Medulla oblongata (tissue), 1 donor: ENCODE data around the gene ALDOC.
"Not testable (repeated sequence)": the region's sequence is repeated elsewhere in the genome, so short reads cannot be mapped to it uniquely, and the experiment has no call there.

Experiments used
- DNase-seq: peaks from one replicate; pipeline ENCODE4 v3.0.0-alpha.2; 2015; ENCODE audit errors: extremely low spot score

ALDOC gene

DNA sequence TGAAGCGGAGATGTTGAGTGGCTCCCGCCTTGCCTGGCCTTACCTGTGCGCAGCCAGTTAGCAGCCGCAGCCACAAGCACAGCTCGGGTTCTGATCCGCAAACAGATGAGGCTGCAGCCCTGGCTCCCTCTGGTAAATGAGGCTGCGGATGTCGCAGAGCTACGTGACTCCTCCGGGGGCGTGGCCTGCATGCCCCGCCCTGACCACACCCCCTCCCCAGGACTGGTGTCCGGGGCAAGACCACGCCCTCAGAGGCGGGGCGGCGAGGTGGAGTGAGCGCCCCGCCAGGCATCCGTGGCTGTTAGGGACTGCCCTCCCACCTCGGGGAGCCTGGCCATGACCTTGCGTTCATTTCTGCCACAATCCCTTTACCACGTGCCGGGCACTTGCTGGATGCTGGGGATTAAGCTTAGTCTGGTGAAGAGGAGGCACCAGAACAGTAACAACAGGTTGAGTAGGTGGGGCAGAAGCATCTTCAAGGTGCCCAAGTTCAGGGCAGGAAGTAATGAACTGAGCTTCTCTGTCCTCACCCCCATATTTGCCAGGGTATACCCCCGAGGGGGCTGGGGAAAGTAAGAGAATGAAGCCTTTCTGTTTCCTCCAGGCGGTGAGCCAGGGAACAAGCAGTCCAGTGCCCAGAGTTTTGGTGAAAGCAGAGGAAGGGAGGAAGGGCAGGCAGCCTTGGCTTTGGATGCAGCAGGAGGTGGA, at the start of gene ALDOC:
Gene ALDOC (minus strand): TSS at position 138 of the 708 bp plus-strand sequence. CDS start 1,363 bp downstream, outside the sequence.
- peak; percentile 99 for DNase-seq

DNA sequence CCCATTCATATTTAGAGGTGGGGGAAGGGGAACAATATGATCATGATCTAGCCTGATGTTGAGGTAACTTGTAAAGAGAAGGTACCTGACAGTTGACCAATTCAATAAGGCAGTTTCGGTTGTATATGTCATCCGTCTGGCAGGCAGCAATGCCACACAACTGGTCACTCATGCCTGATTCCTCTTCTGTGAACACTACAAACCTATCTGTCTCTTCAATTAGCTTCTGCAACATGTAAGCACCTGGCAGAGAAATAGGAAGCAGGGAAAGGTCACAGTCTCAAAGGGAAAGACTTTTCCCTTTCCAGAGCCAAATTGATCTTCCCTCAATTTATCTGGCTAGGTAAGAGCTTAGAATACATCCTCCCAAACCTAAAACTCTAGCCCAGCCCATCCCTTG, 47.5 kb upstream of the ALDOC start:
- DNase-seq, result no peak

DNA sequence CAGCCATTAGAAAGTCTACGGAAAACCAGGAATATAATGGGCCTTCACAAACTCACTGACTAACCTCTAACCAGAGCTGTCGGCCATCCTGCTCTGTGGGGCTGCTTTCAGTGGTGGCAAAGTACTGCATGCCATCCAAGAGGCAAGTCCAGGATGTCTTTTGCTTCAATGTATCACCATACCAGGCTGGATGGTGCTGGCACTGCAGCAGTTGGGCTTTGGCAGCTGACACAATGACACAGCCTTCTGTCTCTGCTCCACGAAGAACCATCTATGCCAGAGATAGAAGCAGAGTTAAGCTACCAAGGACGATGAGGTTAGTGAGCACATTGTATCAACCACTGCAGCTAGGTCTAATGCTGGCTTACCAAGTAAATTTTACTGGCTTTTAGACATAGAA, 47.0 kb upstream of the ALDOC start:
- DNase-seq, result no peak

DNA sequence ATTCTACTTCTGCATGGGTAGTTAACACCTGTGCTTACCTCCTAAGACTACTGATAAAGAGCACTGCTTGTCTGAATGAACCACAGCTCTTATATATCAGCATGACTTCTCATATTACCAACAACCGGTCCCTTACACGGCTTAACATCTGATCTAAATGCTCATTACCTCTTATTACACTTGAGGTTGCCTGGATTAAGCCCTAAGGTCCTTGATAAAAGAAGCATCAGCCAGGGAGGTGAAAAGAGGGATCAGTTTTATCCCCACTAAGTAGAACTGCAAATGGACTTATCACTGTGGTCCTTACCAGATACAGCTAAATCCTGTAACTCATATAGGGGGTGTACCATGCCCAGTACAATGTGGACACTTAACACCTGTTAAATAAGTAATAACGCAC, 45.5 kb upstream of the ALDOC start:
- DNase-seq, result no peak

DNA sequence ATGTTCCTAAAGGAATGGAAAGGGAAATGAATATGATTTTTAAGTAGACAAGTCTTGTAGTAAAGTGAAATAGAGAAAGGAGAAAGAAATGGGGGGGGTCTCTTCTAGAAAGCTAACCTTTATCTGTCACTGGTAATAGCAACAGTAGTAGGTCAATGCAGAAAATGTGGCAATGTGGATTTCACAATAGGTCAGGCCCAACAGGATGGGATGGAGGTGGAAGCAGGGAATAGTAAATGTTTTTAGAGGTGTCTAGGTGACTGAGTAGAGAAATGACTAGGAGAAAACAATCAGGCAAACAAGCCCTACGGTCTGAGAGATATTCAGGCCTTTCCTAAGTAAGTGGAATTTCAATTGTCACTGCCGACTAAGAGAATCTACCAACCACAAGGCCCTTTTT, 43.3 kb upstream of the ALDOC start:
- DNase-seq, result no peak

DNA sequence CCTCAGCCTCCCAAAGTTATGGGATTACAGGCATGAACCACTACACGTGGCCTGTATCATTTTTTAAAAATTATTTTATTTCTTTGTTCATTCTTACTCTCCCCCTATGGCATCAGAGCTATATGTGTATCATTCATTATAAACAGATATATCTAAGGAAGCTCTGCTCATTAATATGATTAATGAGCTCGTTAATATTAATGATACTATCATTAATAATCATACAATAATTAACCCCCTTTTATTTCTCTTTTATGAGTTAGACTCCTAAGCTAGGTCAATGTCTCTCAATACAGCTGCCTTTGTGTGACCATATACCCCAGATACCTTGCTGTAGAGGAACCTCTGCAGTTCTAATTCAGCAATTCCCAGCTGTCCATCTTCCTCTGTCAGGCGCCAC, 41.8 kb upstream of the ALDOC start:
- DNase-seq, result no peak

DNA sequence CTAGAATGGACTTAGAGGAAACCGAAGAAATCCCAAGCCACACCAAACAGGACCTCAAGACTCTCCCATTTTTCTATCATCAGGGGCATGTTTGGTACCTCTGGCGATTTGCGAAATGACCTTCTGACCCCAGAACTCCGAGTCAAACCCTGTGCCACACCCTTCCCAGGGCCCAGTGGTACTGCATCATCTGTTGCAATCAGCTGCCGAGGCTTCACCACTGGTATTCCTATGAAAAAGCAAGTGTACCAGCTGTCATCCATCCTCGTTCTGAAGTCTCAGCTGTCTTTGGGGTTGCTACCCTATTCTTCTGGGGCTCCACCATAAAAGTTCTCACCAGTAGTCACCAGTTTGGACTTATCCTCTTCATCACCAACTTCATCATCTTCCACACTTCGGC, 39.6 kb upstream of the ALDOC start:
- DNase-seq, result no peak

DNA sequence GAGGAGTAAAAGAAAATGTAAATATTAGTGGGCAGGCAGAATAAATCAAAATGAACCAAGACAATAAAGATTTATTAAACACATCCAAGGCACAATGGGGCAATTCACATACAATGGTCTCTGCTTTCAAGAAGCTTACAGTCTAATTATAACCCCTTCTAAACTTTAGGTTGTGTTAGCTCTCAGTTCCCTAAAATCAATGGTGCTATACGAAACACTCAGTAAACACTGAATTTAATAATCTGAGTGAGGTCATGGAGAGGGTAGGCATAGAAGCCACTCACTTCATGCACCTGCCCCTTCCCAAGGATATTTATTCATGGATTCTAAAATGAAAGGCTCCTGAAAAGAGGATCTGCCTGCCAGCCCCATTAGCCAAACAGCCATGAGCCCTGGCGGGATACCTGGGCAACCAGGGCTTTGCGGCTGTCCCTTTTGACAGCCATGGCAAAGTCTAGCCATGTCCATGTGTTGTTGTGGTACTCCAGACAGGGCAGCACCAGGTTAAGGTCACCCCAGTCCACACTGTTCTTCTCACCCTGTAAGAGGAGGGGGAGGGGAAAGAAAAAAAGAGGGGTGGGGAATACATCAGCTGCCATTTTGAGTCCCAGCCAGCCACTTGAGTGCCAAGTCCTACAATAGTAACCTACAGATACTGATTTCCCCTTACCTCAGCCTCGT, 38.7 kb upstream of the ALDOC start:
- DNase-seq, result no peak

DNA sequence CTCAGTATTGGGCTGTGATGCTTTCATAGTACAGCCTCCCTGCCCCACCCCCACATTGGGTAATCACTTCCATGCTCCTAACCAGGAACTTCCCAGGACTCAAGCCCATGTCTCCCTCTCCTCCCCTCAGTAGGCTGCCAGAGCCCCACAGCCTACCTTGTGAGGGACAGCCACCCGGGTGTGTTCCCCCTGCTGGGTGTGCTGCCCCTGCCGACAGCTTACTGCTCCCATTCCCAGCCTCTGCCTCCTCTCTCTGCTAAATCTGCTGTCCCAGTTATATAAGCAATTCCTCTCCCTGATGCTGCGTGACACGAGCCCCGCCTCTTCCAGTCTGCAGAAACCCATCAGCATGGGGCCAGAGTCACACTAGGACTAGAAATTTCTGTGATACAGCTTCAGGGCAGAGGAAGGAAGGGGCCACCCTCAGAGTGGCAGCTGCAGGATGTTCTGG, 37.3 kb upstream of the ALDOC start, which contains the start of gene RSKR:
Gene RSKR (minus strand): TSS at position 255 of the 451 bp plus-strand sequence. CDS start 24 bp downstream, at position 231.
- no peak for DNase-seq

DNA sequence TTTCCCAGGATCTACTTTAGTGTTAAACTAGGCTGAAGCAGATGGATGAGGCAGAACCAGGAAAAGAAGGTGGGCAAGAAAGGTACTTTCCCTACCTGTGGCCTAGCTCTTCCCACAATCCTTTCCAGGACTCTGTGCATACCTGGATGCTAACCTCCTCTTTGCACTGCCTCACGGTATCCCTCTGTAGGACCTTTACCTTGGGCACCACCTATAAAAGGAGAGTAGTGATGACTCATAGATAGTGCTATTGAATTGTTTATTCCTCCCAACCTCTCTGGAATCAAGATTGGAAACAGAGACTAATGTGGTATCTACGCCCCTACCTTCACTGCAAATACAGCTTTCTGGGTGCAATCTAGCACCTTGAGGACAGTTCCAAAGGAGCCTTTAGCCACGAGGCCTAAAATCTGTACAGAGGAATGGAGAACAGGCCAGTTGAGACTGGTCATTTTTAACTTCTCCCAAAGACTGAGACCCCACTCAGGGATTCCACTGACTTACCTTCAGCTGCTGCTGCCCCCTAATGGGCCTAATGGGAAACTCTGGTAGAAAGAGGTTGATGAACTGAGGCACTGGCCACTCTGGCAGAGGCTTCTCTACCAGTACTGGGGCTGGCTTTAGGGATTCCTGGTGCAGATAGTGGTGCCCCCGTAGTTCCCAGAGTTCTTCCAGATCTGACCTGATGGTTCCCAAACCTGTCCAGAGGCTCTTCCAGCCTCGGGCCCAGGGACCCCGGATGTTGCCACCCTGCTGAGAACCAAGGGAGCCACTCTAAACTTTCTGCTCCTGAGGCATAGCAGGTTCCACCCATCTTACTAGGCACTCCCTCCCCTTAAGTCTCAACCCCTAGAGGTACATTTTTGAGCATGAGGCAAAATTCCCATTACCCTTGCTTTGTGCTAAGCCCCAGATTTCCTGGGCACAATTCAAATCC, 36.5 kb upstream of the ALDOC start:
- DNase-seq, result peak; percentile 62

DNA sequence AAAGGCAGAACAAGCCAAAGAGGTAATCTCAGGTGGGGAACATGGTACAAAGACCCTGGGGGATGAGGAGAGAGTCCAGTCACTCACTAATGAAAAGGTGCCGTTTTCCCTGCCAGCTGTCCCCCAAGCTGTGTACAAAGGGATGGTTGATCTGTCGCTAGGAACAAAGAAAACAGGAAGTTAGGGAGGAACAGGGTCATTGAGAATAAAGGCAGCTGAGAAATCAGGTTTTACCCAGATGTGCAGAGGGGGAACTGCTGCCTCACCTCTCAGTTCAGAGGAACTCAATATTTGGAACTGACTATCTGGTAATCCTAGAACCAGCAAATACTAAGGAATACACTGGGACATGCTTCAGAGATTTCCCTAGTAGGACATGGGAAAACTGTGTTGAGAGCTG, 35.8 kb upstream of the ALDOC start:
- no peak for DNase-seq

DNA sequence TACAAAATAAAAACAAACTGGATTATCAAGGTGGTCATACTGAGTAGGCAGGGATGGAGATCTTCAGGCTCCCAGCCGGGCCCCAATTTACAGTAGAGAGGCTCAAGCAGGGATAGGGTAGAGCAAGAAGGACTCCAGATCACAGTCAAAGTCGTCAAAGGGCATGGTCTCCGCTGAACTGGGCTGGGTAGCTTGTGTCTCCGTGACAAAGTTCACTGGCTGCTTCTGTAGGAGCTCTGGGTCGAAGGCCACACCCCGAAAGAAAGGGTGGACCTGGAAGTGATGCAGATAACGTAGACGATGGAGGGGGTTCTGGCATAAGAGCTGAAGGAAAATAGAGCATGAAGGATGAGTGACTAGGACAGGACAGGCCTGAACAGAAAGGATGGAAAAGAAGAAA, 33.7 kb upstream of the ALDOC start:
- DNase-seq, result no peak

DNA sequence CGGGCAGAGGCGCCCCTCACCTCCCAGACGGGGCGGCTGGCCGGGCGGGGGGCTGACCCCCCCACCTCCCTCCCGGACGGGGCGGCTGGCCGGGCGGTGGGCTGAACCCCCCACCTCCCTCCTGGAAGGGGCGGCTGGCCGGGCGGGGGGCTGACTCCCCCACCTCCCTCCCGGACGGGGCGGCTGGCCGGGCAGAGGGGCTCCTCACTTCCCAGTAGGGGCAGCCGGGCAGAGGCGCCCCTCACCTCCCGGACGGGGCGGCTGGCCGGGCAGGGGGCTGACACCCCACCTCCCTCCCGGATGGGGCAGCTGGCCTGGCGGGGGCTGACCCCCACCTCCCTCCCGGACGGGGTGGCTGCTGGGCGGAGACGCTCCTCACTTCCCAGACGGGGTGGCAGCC, 27.3 kb upstream of the ALDOC start:
- DNase-seq, result not testable (repeated sequence)

DNA sequence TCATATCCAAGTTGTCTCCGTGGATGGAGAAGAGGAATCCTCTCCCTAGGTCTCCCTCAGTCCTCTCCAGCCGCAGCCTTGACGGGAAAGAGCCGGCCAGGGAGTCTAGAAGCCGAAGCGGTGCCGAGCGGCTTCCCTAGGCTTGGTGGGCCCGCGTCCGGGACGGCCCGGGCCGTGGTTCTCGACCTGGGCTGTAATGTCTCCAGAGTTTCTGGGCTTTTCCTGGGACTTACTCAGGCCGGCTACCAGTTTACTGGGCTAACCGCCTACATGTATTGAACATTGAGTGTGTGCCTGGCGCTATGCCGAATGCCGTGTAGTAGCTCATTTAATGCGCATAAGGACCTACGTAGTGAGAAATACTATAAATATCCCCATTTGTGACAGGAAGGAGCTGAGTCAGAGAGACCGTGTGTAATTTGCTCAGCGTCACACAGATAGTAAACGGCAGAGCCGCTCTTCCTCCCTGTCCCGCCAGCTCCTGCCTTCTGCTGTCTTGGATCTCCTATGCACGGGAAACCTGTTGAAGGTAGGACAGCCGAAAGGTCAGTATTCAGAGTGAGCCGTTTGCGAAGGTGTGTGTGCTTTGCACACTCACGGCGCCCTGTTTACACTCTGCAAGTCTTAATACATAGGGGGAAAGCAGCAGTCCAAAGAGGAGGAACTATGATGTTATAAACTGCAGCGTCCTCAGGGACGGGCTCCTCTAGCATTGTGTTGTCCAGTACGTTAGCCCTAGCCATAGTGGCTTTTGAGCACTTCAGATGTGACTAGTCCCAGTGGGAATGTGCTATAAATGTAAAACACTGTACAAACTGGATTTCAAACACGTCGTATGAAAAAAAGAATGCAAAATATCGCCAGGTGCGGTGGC, 22.9 kb upstream of the ALDOC start:
- DNase-seq, result peak; percentile 45

DNA sequence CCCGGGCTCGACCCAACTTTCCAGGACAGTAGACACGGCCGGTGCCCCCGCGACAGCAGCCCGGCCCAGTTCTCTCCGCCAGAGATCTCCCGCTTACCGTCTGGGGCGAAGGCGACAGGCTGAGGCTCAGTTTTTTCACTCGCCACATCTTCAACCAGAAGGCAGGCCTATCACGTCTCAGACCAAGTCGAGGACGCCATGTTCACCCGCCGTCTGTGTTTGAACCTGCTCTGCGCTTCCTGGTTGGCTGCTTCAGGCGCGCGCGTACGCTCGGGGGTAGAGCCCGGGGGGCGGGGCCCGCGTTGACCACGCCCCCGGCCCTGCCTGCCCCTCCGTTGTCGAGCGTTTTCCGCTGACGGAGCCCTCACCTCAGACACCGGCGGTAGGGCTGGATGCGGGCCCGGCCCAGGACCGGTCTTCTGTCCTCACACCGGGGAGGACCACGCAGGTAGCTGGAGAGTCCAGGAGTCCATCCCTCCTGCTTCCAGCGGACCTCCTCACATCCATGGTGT, 22.2 kb upstream of the ALDOC start, which contains the start of gene SPAG5:
Gene SPAG5 (minus strand): TSS at position 227 of the 512 bp plus-strand sequence. CDS start 79 bp downstream, at position 148.
- DNase-seq, result peak; percentile 93

DNA sequence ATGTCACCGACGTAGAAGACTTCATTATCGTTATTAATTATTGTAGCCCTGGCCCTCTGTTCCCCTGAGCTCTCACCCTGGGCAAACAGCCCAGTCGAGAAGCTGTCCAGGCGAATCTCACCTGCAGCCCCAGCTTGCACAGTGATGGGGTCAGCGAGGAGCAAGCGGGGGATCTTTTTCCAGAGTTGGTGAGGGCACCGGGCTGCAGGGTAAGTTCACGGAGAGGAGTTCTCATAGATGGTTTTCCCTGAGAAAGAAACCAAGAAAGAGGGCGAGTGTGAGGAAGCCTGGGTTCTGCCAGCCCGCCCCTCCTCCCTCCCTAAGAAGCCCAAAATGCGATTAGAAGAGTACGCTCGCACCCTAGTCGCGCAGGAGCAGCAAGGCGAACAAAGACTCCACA, 21.7 kb upstream of the ALDOC start:
- no peak for DNase-seq

DNA sequence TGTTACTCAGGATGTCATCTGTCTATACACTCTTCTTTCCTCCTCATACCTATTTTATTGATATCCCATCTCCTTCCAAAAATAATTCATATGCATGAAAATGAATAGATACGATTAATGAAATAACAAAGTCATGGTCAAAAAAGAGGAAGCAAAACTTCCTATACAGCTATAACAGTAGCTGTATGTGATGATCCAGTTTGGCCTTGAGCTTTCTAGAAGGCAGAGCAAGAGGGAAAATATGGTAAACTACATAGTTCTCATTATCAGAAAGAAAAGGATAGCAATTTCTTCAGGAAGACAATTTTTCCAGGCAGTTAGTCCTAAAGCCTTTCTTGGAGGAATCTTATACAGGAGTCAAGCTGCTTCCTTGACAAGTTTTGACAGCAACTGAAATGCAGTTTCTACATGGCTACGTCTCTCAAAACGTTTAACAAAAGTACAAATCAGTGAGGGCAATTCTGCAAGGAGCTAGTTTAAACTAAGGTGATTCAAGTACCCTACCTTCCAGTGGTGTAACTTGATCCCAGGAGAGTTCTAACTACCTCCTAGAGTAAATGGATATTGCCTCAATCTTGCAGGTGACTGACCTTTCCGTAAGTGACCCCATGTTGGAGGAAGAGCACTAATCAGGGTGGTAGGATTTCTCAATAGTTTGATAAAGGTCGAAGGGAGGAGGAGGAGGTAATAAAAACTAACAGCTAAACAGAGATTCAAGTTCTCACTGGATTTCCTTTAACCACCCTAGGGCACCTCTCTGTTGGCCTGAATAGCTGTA, 21.1 kb upstream of the ALDOC start:
- no peak for DNase-seq

DNA sequence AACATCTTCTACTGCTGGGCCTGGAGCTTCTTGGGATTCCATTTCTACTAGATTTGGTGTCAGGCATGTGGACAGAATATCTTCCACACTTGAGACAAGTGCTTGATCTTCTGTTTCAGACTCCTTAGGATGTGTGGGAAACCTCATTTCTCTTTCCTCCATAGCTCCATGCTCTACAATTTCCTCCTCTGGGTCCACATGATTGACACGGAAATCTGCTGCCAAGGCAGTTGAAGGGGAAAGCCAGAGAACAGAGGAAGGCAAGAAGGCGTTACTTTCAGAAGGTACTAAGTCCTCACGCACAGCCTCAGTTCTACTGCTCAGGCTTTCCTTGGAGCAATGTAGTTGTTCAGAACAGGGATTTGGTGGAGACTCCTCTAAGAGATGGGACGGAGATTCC, 15.6 kb upstream of the ALDOC start:
- no peak for DNase-seq

DNA sequence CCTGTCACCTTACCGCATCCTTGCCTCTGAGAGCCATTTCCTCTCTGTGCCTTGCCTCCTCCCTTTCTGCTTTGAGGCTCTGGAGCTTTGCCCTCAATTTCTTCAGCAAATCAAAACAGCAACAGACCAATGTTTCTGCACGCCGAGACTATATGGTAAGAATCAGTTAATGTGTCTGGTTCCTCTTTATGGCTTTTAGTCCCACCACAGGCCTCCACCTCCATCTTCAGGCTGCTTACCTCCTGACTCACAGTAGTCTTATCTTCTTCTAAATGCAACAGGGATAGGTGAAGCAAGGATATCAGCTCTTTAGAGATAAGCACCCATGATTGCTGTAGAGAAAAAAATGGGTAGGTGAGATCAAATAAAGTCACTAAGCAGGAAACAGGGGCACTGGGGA, 9.2 kb upstream of the ALDOC start:
- no peak for DNase-seq

DNA sequence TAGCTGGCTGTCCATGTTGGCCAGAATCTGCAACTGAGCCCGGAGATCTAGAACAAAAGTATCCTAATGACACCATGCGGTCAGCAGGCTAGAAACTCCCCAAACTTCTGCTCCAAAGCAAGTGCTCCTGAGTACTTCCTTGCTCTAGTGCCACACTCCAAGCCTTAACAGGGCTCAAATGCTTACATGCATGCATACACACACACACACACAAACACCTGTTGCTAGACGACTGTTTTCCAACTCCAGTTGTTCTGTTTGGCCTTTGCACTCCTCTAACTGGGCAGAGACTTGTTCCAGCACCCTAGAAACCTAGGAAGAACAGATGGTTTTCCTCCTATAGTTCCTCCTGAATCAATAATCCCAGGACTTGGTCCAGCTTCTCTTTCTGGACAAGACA, 7.7 kb upstream of the ALDOC start:
- DNase-seq, result no peak
